Stimulated activated CD4-positive, alpha-beta T cell treated with anti-CD3 and anti-CD28 coated beads, TNF-alpha, amount 100 ng/mL, for 1 hour (primary cell): ENCODE measurements around the gene SARS2.

Experiments used
- DNase-seq, 3 donors: peaks; one replicate each; pipeline ENCODE4 v3.0.0-alpha.2; 2020; ENCODE audit warnings: low read depth in 3 of 3, low spot score in 1 of 3

Gene SARS2

DNA sequence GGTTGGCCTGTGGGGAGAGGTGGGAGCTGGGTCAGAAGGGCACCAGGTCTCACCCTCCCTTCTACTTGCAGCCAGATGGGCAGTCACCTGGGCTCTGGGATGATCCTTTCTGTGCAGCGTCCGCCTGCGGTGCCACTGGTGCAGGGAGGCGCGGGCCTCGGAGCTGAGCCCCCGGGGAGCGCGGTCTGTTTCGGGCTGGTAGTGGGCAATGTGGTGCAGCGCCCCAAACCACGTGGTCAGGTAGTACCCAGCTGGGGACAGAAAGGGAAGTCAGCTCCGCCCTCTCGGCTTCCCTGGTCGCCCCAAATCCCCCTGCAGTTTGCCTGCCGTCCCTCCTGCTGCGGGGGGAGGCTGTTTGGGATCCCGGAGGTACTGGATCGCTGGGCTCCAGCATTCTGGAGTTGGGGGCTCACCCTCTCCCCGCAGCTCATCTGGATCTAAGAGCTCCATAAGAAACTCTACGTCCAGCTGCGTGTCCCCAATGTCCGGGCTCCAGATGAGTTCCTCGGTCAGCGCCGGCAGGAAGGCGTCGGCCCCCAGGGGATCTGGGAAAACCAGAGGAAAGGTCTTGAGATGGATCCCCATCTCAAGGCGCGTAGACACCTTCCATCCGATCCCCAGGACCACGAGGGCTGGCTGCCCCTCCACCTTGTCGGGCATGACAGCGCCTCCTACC, 61.3 kb downstream of the SARS2 start:
- DNase-seq = no peak

DNA sequence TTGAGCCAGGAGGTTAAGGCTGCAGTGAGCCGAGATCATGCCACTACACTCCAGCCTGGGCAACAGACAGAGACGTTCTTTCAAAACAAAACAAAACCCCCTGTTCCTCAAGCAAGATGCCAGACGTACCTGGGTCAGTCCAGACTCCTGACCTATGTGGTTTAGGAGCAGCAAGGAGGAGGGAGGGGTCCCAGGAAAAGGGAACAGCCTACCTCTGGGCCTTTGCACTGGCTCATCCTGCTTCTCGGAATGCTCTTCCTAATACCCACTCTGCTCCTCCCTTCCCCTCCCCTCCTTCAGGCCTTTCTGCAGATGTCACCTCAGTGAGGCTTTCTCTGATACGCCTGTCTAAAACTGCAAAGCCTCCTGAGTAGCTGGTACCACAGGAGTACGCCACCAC, 62.0 kb downstream of the SARS2 start:
- DNase-seq = no peak

DNA sequence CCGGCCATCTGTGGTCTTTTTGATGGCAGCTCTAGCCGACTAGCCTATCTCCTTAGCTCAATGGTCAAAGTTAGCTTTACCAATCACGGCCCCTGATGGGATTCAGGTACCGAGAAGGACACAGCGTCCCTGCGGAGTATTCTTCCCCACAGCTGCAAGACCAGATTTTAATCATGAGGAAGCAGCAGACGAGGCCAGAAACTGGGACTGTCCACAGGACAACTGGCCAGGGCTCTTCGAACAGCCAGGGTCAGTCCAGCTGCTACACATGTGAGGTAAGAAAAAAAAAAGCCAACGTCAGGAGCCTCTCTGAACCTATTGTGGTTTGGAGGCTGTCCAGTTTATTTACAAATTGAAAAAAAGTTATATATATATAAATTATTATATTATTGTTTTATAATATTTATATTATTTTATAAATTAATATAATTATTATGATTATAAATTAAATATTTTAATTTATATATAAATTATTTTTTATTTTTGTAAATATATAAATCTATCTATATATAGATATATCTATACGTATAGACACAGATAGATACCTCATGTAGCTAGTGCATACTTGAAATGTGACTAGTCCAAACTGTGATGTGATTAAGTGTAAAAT, 63.3 kb downstream of the SARS2 start:
- no peak for DNase-seq
